Right hindlimb (tissue), 1 donor: ENCODE results near the gene RGPD8.
"Not testable (repeated sequence)": the region's sequence is repeated elsewhere in the genome, so short reads cannot be mapped to it uniquely, and the experiment has no call there.

Experiments
- DNase-seq: peaks from one replicate; pipeline ENCODE4 v3.0.0-alpha.2; 2018

Gene RGPD8

GRCh38 chr2:112434890-112435715 lies 1.7 kb upstream of the RGPD8 start:
- not testable (repeated sequence) for DNase-seq

GRCh38 chr2:112433932-112434730 lies 686 bp upstream of the RGPD8 start:
- no peak for DNase-seq

- not testable (repeated sequence) for DNase-seq
Measured at GRCh38 chr2:112432735-112433479, 538 bp downstream of the RGPD8 start.

- not testable (repeated sequence) for DNase-seq
Measured at GRCh38 chr2:112432390-112432734, 1.1 kb downstream of the RGPD8 start.

- not testable (repeated sequence) for DNase-seq
Measured at GRCh38 chr2:112431587-112432295, 1.7 kb downstream of the RGPD8 start.

- DNase-seq, result not testable (repeated sequence)
Measured at GRCh38 chr2:112424553-112424952, 8.9 kb downstream of the RGPD8 start.

GRCh38 chr2:112416860-112417259 lies 16.6 kb downstream of the RGPD8 start:
- not testable (repeated sequence) for DNase-seq

GRCh38 chr2:112360055-112360454 lies 73.4 kb downstream of the RGPD8 start:
- not testable (repeated sequence) for DNase-seq

- not testable (repeated sequence) for DNase-seq
Measured at GRCh38 chr2:112354335-112354734, 79.1 kb downstream of the RGPD8 start.

GRCh38 chr2:112352809-112353603 lies 80.4 kb downstream of the RGPD8 start:
- not testable (repeated sequence) for DNase-seq

- DNase-seq, result not testable (repeated sequence)
Measured at GRCh38 chr2:112352292-112352691, 81.2 kb downstream of the RGPD8 start.

GRCh38 chr2:112345030-112346027 lies 88.1 kb downstream of the RGPD8 start:
- no peak for DNase-seq

- DNase-seq, result no peak
Measured at GRCh38 chr2:112343827-112344585, 89.4 kb downstream of the RGPD8 start.

GRCh38 chr2:112342067-112342550 lies 91.3 kb downstream of the RGPD8 start:
- no peak for DNase-seq

GRCh38 chr2:112340475-112341267 lies 92.8 kb downstream of the RGPD8 start:
- no peak for DNase-seq

- DNase-seq, result no peak
Measured at GRCh38 chr2:112339986-112340385, 93.5 kb downstream of the RGPD8 start.

GRCh38 chr2:112335600-112335999 lies 97.8 kb downstream of the RGPD8 start:
- DNase-seq, result no peak

- no peak for DNase-seq
Measured at GRCh38 chr2:112332123-112332696, 101.2 kb downstream of the RGPD8 start.
